ENCODE measurements around the gene WIPF2.
A peak's percentile ranks its signal among the peaks of the same experiment; 100 is the strongest.

The WIPF2 gene

DNA sequence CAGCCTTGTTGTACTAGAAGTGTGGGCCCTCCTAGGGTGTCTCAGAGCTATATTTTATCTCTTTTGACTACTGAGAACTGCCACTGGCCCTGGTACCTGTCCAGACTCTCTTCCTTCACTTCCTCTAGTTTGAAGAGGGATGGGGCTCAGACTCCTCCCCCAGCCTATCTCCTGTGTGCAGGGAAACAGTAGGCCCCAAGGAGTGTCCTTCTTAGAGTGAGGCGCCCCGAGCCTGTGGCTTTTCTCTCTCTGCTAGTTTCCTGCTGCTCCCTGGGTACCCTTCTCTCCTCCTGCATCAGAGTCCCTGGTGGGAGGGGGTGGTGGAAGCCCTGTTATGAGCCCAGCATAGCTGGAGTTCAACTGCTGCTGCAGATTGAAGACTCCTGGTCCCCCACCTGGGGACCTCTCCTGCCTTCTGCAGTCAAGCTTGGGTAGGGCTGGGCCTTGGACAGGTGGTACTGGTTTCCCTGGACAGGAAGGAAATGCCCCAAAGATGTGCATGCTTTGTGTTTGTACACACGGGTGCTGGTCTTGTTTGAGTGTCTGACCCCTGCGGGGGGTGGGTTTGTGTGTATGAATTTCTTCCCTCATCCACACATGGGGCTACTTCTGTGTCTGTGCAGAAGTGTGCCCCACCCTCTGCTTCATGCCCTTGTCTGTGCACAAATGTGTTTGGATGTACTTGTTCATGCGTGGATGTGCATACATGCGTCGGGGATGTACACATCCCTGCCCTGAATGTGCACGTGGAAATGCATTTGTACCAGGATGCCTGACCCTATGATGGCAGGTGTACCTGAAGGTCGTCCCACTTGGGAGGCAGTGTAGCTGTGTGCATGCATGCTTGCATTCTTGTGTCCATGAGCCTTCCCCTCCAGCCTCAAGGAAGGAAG lies 96.8 kb downstream of the WIPF2 start:
- Mint-ChIP-seq H3K9me3 (no peaks in the 10 kb centered on the region), H3K36me3 (no peaks in the 10 kb centered on the region), H3K27me3 (no peaks in the 10 kb centered on the region), H3K27ac (no peak overlapping the region), H3K4me3 (peak overlapping the region; percentile 43), H3K4me1 (peaks cover 59% of the 10 kb centered on the region)
- no peak for ATAC-seq (ENCODE audit: low read depth)
- DNase-seq (ENCODE audit: low spot score in 2 of 2) = no peak

DNA sequence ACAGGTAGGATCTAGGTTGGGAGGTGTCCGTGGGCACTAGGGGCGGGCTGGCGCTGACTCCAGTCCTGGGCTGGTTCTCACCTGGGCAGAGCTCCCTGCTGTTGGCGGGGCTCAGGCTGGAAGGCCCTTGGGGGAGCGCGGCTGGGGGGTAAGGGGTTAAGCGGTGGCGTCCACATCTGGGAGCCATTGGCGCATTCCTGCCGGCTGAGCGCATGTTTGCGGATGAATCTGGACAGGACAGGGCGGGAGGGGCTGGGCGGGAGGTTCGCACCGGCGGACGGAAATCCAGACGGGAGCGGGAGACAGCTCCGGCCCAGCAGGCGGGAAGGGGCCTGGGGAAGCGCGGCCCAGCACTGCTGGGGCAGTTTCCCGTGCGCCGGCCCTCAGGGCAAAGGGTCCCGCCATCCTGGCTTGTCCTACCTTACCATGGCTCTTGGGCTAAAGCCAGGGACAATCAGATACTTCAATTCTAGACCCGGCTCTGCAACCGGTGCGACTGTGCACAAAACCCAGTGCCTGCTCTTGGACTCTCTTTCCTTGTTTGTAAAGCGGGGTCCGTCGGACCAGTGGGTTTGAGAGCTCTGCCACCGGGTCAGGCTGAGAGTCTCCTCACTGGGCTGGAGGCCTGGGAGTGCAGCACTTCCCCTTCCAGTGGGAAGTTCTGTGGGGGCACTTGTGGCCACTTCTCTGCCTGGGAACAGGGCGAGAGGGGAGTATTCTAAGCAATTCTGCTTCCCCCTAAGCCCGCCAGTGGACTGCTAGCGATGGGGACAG lies 97.7 kb downstream of the WIPF2 start:
- H3K36me3 Mint-ChIP-seq = no peaks in the 10 kb centered on the region
- H3K27ac Mint-ChIP-seq = no peak overlapping the region
- no peaks in the 10 kb centered on the region for H3K9me3 Mint-ChIP-seq
- H3K27me3 Mint-ChIP-seq = no peaks in the 10 kb centered on the region
- DNase-seq (ENCODE audit: low spot score in 2 of 2) = no peak
- no peak for ATAC-seq (ENCODE audit: low read depth)
- H3K4me3 Mint-ChIP-seq = peak overlapping the region; percentile 86
- peaks cover 58% of the 10 kb centered on the region for H3K4me1 Mint-ChIP-seq

DNA sequence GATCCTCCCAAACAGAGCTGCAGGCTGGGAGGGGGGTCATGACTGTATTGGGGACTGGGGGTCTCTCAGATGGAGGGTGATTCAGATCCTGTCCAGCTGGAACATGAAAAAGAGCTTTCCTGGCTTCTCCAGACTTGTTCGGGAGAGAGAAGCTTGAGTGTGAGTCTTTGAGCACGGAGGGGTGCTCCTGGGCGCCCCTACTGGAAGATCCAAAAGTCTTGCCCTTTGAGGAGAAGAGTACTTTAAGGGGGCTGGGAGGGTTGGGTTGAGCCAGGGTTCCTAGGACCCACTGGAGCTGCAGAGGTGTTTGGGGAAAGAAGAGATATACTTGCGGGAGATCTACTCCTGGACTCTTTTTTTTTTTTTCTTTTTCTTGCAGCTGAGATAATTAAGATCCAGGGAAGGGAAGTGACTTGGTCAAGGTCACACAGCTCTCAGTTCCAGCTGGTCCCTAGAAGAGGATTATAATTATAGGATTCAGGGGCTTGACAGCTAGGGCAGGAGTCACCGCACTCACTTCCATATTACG lies 98.3 kb downstream of the WIPF2 start:
- Mint-ChIP-seq H3K9me3 (no peaks in the 10 kb centered on the region), H3K4me1 (peaks cover 52% of the 10 kb centered on the region), H3K4me3 (peak overlapping the region; percentile 86), H3K27me3 (no peaks in the 10 kb centered on the region), H3K36me3 (no peaks in the 10 kb centered on the region), H3K27ac (peak overlapping the region; percentile 100)
- ATAC-seq (ENCODE audit: low read depth) (no peak), DNase-seq (ENCODE audit: low spot score in 2 of 2) (no peak)

DNA sequence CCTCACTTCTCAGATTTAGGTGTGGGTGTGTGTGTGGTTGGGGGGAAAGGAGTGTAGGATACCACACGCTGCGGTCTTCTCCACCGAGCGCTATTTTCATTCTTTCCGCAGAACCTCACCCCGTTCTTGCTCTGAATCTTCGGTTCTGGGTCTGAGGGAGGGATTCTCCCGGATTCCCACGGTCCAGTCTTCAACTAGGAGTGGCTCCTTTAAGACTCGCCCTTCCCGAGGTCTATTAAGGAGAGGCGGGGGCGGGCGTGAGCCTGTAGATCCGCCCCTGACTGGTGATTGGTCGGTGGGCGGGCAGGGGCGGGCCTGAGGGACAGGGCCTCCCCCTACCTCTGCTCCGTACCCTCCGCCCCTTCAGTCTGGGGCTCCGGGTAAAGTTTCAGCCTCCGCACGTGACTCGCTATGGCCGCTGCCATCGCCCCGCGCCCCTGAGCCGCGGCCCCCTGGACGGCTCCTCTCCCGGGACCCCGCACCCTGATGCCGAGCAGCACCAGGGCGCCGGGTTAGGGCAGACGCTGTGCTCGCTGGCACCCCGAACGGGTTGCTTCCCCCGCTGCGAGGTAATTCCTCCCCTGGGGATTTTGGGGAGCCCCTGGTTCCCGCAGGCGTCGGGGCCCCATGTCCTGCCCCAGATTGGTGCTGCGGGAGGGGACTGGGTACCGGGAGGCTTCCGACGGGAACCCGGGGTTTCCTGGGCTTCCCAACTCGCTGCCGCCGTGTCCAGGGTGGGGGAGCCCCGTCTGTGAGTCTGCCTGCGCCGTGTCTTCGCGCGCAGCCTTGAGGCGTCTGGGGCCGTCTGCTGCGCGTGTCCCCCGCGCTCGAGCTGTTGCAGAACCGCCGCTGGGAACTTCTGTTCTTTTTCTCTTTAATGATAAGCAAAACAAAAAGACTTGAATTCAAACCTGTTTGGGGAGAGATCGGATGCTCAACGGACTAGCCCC lies 99.1 kb downstream of the WIPF2 start:
- peak; percentile 62 for ATAC-seq (ENCODE audit: low read depth)
- Mint-ChIP-seq H3K4me1 (peaks cover 51% of the 10 kb centered on the region), H3K27ac (peak overlapping the region; percentile 100), H3K4me3 (peak overlapping the region; percentile 86), H3K9me3 (no peaks in the 10 kb centered on the region), H3K27me3 (no peaks in the 10 kb centered on the region), H3K36me3 (no peaks in the 10 kb centered on the region)
- DNase-seq (ENCODE audit: low spot score in 2 of 2) = peak; percentile 85 to 89

DNA sequence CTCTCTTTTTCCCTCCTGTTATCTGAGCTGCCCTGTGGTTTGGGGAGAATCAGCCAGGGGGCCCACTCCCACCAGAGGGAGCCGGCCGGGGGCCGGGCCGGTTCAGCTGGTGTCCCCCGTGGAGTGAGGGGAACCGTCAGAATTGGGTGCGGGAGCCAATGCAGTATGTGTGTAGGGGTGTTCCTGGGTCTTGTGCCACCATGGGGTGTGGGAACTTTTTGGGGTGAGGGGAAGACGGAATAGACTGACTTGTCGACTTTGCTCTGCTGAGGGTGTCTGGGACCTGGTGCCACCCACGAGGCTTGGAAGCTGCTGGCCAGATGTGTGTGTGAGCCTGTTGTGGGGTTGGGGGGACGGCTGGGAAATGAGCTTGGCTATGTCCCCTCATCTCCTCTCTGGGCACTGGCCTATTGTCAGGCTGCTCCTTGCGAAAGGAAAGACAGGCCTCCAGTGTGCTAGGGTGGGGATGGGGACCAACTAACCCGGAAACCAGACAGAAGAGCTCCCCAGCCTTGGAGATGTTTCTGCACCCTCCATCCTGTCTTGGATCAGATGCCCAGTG lies 99.8 kb downstream of the WIPF2 start:
- ATAC-seq (ENCODE audit: low read depth) (no peak), DNase-seq (ENCODE audit: low spot score in 2 of 2) (no peak)
- no peaks in the 10 kb centered on the region for H3K36me3 Mint-ChIP-seq
- H3K9me3 Mint-ChIP-seq = no peaks in the 10 kb centered on the region
- peak overlapping the region; percentile 100 for H3K27ac Mint-ChIP-seq
- no peaks in the 10 kb centered on the region for H3K27me3 Mint-ChIP-seq
- peaks cover 53% of the 10 kb centered on the region for H3K4me1 Mint-ChIP-seq
- peak overlapping the region; percentile 86 for H3K4me3 Mint-ChIP-seq

DNA sequence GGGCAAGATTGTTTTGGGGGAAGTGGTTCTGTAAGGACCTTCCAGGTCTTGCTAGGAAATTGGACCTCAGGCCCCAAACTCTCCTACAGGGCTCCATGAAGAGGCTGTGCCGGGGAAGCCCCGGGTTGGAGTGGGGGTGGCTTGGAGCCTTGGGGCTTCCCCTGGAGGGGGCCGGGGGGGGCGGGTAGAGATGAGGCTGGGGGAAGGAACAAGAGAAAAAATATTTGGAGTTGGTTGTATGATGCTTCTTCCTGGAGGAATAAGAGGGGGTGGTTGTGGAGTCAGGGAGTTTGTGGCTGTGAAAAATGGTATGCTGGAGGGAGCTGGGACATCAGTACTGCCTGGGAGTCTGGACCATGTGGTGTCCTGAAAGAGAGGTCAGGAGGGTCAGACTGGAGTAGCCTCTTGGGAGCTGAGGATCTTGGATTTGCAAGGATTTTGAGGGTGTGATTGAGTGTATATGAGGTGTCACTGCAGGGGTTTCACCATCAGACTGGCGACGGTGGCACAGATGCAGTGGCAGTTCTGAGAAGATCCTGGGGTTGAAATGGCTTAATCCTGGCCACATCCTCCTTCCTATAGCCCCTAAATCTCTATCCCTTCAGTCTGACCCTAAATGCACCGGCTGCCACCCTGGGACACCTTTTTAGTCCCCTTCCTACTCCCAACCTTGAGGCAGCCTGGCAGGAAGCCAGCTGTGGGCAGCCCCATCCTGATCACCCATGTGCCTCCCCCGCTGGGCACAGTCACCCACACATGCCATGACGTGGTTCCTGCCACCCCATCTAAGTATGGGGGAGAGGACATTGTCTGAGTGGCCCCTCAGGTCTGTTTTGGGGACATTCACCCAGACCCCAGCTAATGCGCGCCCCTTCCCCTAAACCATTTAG lies 100.8 kb downstream of the WIPF2 start:
- no peak for DNase-seq (ENCODE audit: low spot score in 2 of 2)

DNA sequence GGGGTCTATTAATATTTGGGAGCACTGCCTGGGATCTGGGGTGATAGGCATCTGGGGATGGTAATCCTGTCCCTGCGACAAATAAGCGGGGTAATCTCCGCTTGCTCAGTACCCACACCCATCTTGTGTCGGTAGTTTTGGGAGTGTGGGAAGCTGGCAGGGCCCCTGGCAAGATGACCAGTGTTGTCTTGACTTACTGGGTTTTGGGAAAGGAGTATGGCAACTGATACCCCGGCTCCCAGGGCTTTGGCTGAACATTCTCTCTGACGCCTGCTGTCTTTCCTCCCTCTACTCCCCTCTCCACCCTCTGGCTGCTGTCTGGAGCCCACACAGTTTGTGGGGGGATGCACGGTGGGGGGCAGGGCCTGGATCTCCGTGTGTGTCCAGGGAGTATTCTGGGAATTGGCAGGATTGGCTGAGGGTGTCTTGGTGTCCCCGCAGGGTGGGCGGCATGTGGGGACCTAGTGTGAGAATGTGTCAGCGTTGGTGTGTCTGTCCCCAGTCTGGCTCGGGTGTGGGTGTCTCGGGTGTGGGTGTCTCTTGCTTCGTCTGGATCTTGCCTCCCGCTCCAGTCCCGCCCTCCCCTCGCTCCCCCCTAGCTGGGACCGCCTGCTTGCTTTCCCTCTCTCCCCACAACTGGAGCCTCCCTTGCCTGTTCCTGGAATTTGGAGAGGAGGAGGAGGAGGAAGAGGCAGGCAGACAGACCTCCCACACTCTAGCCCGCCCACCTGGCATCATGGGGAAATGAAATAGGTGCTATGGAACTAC lies 101.8 kb downstream of the WIPF2 start:
- ATAC-seq (ENCODE audit: low read depth) (no peak), DNase-seq (ENCODE audit: low spot score in 2 of 2) (no peak)
- Mint-ChIP-seq H3K36me3 (no peaks in the 10 kb centered on the region), H3K27me3 (no peaks in the 10 kb centered on the region), H3K27ac (peak overlapping the region; percentile 100), H3K4me1 (peaks cover 61% of the 10 kb centered on the region), H3K4me3 (peak overlapping the region; percentile 86), H3K9me3 (no peaks in the 10 kb centered on the region)

More for the DNA sequence above, 100.8 kb downstream of the WIPF2 start:
- Mint-ChIP-seq H3K27me3 (no peaks in the 10 kb centered on the region), H3K36me3 (no peaks in the 10 kb centered on the region), H3K4me1 (peaks cover 52% of the 10 kb centered on the region), H3K4me3 (peak overlapping the region; percentile 86), H3K27ac (peak overlapping the region; percentile 100), H3K9me3 (no peaks in the 10 kb centered on the region)
- ATAC-seq (ENCODE audit: low read depth) = no peak

DNA sequence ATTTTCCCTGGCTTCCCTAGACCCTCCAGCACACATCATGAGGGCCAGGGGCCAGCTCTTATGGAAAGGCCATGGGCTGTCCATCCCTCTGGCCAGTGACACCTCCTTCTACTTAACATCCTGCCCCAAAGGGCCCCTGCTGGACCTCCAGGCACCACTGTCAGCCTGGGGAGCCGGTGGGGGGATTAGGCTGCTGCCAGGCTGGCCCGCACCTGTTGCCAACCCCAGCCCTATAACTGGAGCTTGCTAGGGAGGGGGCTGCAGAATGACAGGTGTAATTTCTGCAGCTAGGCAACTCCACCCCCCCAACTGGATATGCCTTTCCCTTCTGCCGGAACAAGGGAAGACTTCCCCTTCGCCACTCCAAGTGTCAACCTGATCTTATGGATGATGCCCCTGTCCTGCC lies 102.4 kb downstream of the WIPF2 start:
- Mint-ChIP-seq H3K27me3 (no peaks in the 10 kb centered on the region), H3K4me1 (peaks cover 64% of the 10 kb centered on the region), H3K4me3 (peak overlapping the region; percentile 86), H3K36me3 (no peaks in the 10 kb centered on the region), H3K9me3 (no peaks in the 10 kb centered on the region), H3K27ac (peak overlapping the region; percentile 100)
- no peak for DNase-seq (ENCODE audit: low spot score in 2 of 2)
- no peak for ATAC-seq (ENCODE audit: low read depth)

DNA sequence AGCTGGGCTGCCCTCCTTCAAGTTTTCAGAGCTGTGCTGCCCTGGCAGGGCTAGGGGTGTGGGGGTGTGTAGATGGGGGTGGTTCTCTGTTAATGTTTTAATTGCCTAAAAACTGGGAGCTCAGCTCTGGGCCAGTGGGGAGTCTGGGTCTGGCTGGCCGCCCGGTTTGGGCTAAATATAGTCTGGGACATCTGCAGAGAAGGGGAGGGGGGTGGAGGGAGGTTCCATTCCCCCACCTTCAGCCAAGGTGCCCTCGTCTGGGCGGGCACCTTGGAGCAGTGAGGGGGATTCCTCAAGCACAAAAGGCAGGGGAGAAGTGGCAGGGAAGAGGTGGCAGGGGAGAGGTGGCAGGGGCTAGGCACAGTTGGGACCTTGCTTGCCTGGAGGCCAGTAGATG lies 102.9 kb downstream of the WIPF2 start:
- Mint-ChIP-seq H3K27me3 (no peaks in the 10 kb centered on the region), H3K4me1 (peaks cover 66% of the 10 kb centered on the region), H3K4me3 (peak overlapping the region; percentile 86), H3K27ac (peak overlapping the region; percentile 100), H3K36me3 (no peaks in the 10 kb centered on the region), H3K9me3 (no peaks in the 10 kb centered on the region)
- ATAC-seq (ENCODE audit: low read depth) (no peak), DNase-seq (ENCODE audit: low spot score in 2 of 2) (no peak)

DNA sequence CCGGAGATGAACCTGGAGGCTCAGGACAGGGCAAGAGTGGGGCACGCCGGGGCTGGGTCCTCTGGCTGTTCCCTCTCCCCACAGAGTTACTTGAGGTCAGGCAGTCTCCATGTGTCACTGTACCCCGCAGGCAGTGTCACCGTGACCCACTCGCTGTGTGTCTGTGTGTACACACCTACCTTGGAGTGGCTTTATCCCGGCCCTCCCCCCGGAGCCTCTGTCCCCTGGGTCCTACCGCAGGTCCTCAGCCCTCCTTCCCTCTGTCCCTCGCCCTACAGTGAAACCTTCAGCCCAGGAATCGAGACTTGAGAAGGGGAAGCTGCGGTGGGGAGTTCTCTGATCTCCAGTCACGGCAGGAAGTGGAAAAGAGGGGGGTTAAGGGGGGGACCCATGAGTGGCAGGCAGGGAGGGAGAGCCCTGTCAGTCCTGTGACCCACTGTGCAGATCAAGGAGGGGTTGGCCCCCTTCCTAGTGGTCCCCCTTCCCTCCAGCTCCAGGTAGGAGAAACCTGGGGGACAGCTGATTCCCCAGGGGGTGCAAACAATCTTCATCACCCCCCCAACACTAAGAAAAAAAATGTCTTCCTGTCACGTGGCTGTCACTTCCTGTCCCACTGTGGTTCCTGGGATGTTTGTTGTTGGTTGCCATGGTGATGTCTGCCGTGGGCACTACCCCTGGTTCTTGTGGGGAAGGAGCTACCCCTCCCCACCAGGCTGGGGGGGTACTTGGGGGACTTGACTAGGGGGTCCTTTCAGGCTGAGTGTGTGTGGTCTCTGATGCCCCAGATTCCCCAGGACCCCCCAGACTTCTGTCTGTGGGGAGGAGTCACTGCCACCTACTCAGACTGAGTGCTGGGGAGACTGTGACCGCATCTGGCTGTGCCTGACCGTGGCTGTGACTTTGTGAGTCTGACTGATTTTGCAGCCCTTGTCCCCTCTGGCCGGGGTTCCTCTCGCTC lies 103.5 kb downstream of the WIPF2 start:
- no peaks in the 10 kb centered on the region for H3K9me3 Mint-ChIP-seq
- H3K36me3 Mint-ChIP-seq = no peaks in the 10 kb centered on the region
- DNase-seq (ENCODE audit: low spot score in 2 of 2) (peak; percentile 91 to 96), ATAC-seq (ENCODE audit: low read depth) (peak; percentile 40)
- peaks cover 68% of the 10 kb centered on the region for H3K4me1 Mint-ChIP-seq
- peak overlapping the region; percentile 86 for H3K4me3 Mint-ChIP-seq
- no peaks in the 10 kb centered on the region for H3K27me3 Mint-ChIP-seq
- peak overlapping the region; percentile 100 for H3K27ac Mint-ChIP-seq

All from memory B cell (primary cell).